Astrocyte (in vitro differentiated cells and primary cell): ENCODE data around the gene EVA1C. TPM values are rescaled to one million over a fixed set of nuclear protein-coding genes. Genes with fewer than 3 reads are reported as not detected.
"Not testable (repeated sequence)": the region's sequence is repeated elsewhere in the genome, so short reads cannot be mapped to it uniquely, and the experiment has no call there.

Source experiments
- DNase-seq: peaks from one replicate; pipeline ENCODE4 v3.0.0-alpha.2; 2010; ENCODE audit warnings: low read depth
- FAIRE-seq: peaks from 2 replicates; lab custom pipeline; 2011; peaks lifted over from hg19 to GRCh38; lab: Jason Lieb, UNC
- H2AFZ ChIP-seq: 2 replicates; pipeline ENCODE4 v1.6.0; 2012; ENCODE audit warnings: low read depth, low read length, inconsistent platforms
- H3K27ac ChIP-seq: 2 replicates; pipeline ENCODE4 v1.5.1; 2011; ENCODE audit warnings: low read depth, low read length, inconsistent platforms
- H3K27me3 ChIP-seq: 2 replicates; pipeline ENCODE4 v1.6.0; 2011; ENCODE audit warnings: low read length, inconsistent platforms; ENCODE audit not compliant: insufficient read depth
- H3K36me3 ChIP-seq: 2 replicates; pipeline ENCODE4 v1.5.1; 2011; ENCODE audit warnings: low read length, inconsistent platforms; ENCODE audit not compliant: insufficient read depth
- H3K4me1 ChIP-seq: 2 replicates; pipeline ENCODE4 v1.5.1; 2011; ENCODE audit warnings: low read length, inconsistent platforms; ENCODE audit not compliant: insufficient read depth
- H3K4me2 ChIP-seq: 2 replicates; pipeline ENCODE4 v1.6.0; 2012; ENCODE audit warnings: low read length, inconsistent platforms
- H3K4me3 ChIP-seq: 2 replicates; pipeline ENCODE4 v1.5.1; 2011; ENCODE audit warnings: low read depth, mild to moderate bottlenecking, low read length, inconsistent platforms; ENCODE audit not compliant: insufficient read depth
- H3K79me2 ChIP-seq: 2 replicates; pipeline ENCODE4 v1.6.0; 2012; ENCODE audit warnings: mild to moderate bottlenecking, low read length, inconsistent platforms; ENCODE audit not compliant: insufficient read depth
- H3K9ac ChIP-seq: 2 replicates; pipeline ENCODE4 v1.6.0; 2012; ENCODE audit warnings: mild to moderate bottlenecking, low read length, inconsistent platforms
- H3K9me3 ChIP-seq: 2 replicates; pipeline ENCODE4 v1.5.1; 2012; ENCODE audit warnings: low read depth, mild to moderate bottlenecking, low read length, inconsistent platforms; ENCODE audit not compliant: insufficient read depth
- H4K20me1 ChIP-seq: 2 replicates; pipeline ENCODE4 v1.6.0; 2012; ENCODE audit warnings: low read length, inconsistent platforms; ENCODE audit not compliant: insufficient read depth
- H3K27ac Mint-ChIP-seq: one replicate; pipeline ENCODE4 v1.8.0; 2021; ENCODE audit warnings: mild to moderate bottlenecking, mixed read lengths; ENCODE audit not compliant: unreplicated experiment
- H3K27me3 Mint-ChIP-seq: one replicate; pipeline ENCODE4 v1.8.0; 2021; ENCODE audit warnings: low read depth, mixed read lengths; ENCODE audit not compliant: unreplicated experiment
- H3K36me3 Mint-ChIP-seq: one replicate; pipeline ENCODE4 v1.8.0; 2021; ENCODE audit warnings: low read depth, mixed read lengths; ENCODE audit not compliant: unreplicated experiment
- H3K4me1 Mint-ChIP-seq: one replicate; pipeline ENCODE4 v1.8.0; 2021; ENCODE audit warnings: low read depth, mixed read lengths; ENCODE audit not compliant: unreplicated experiment
- H3K4me3 Mint-ChIP-seq: one replicate; pipeline ENCODE4 v1.8.0; 2021; ENCODE audit warnings: mild to moderate bottlenecking, moderate library complexity, mixed read lengths; ENCODE audit not compliant: unreplicated experiment
- H3K9me3 Mint-ChIP-seq: one replicate; pipeline ENCODE4 v1.8.0; 2021; ENCODE audit warnings: mild to moderate bottlenecking, mixed read lengths; ENCODE audit not compliant: unreplicated experiment
- CTCF ChIP-seq: IDR thresholded peaks from 2 replicates; pipeline ENCODE4 v1.5.1; 2011; ENCODE audit warnings: low read depth, mild to moderate bottlenecking, inconsistent platforms, low read length, moderate library complexity; ENCODE audit not compliant: insufficient read depth
- EZH2 ChIP-seq: IDR thresholded peaks from 2 replicates; pipeline ENCODE4 v1.6.1; 2012; ENCODE audit warnings: mild to moderate bottlenecking, low read length, inconsistent platforms; ENCODE audit not compliant: insufficient read depth
- total RNA-seq: library from RNA; stranded (reverse); gene quantifications from 2 replicates; pipeline ENCODE4 v1.2.1, GENCODE V29; 2021

Gene EVA1C
- total RNA-seq, 1 donor from 2014 or later, result not detected

- TF ChIP-seq EZH2, result no peak
- no peak for TF ChIP-seq CTCF
- no peak overlapping the region for H3K4me3 Mint-ChIP-seq
- H3K27me3 Mint-ChIP-seq, result peaks cover 2% of the 10 kb centered on the region
- Histone ChIP-seq H3K27ac (no peak overlapping the region), H3K4me2 (no peak overlapping the region), H3K79me2 (no peaks in the 10 kb centered on the region), H2AFZ (no peak overlapping the region), H4K20me1 (no peaks in the 10 kb centered on the region), H3K27me3 (no peaks in the 10 kb centered on the region), H3K4me3 (no peak overlapping the region), H3K9ac (no peak overlapping the region), H3K9me3 (no peaks in the 10 kb centered on the region), H3K36me3 (peaks cover 3% of the 10 kb centered on the region), H3K4me1 (no peaks in the 10 kb centered on the region)
- no peaks in the 10 kb centered on the region for H3K36me3 Mint-ChIP-seq
- H3K4me1 Mint-ChIP-seq, result no peaks in the 10 kb centered on the region
- H3K27ac Mint-ChIP-seq, result no peak overlapping the region
- DNase-seq, result no peak
- no peaks in the 10 kb centered on the region for H3K9me3 Mint-ChIP-seq
- FAIRE-seq, result no peak
These were observed 94.9 kb downstream of the EVA1C start for GRCh38 chr21:32507342-32507919.

- not testable (repeated sequence) for H3K4me3 ChIP-seq, H3K9me3 ChIP-seq, DNase-seq, H3K4me1 ChIP-seq, H3K4me3 Mint-ChIP-seq, H3K9me3 Mint-ChIP-seq, H3K79me2 ChIP-seq, H3K27ac ChIP-seq, H3K27me3 ChIP-seq, H2AFZ ChIP-seq, H3K4me2 ChIP-seq, H3K36me3 ChIP-seq, H3K27ac Mint-ChIP-seq, H3K36me3 Mint-ChIP-seq, H4K20me1 ChIP-seq, H3K9ac ChIP-seq, H3K27me3 Mint-ChIP-seq, FAIRE-seq, H3K4me1 Mint-ChIP-seq
These were observed 95.5 kb downstream of the EVA1C start for GRCh38 chr21:32508036-32508435.

GRCh38 chr21:32508558-32508957, 96.1 kb downstream of the EVA1C start:
- Mint-ChIP-seq H3K27ac (no peak overlapping the region), H3K36me3 (no peaks in the 10 kb centered on the region), H3K4me1 (no peaks in the 10 kb centered on the region), H3K9me3 (no peaks in the 10 kb centered on the region), H3K4me3 (no peak overlapping the region), H3K27me3 (peaks cover 2% of the 10 kb centered on the region)
- Histone ChIP-seq H3K4me1 (no peaks in the 10 kb centered on the region), H3K79me2 (no peaks in the 10 kb centered on the region), H4K20me1 (no peaks in the 10 kb centered on the region), H3K9ac (no peak overlapping the region), H3K9me3 (no peaks in the 10 kb centered on the region), H3K27ac (no peak overlapping the region), H2AFZ (no peak overlapping the region), H3K36me3 (peaks cover 3% of the 10 kb centered on the region), H3K4me3 (no peak overlapping the region), H3K27me3 (no peaks in the 10 kb centered on the region), H3K4me2 (no peak overlapping the region)
- DNase-seq (no peak), FAIRE-seq (no peak)
- TF ChIP-seq CTCF (no peak), EZH2 (no peak)

- H3K9me3 Mint-ChIP-seq, H3K9ac ChIP-seq, DNase-seq, H3K27me3 Mint-ChIP-seq, H4K20me1 ChIP-seq, H3K27me3 ChIP-seq, H3K9me3 ChIP-seq, H3K4me1 Mint-ChIP-seq, H3K36me3 Mint-ChIP-seq, H3K36me3 ChIP-seq, H3K79me2 ChIP-seq, H3K4me2 ChIP-seq, H3K27ac Mint-ChIP-seq, H3K4me1 ChIP-seq, FAIRE-seq, H3K4me3 Mint-ChIP-seq, H3K27ac ChIP-seq, H2AFZ ChIP-seq, H3K4me3 ChIP-seq: not testable (repeated sequence)
These were observed 96.5 kb downstream of the EVA1C start for GRCh38 chr21:32508975-32509374.
